IPS-20b (cell line): ENCODE results near the gene KCNC4.
A peak's percentile ranks its signal among the peaks of the same experiment; 100 is the strongest.

ENCODE experiments used
- H3K27ac ChIP-seq: one replicate; pipeline ENCODE4 v1.5.1; 2013; ENCODE audit warnings: low read length
- H3K27me3 ChIP-seq: 2 replicates; pipeline ENCODE4 v1.6.1; 2013; ENCODE audit warnings: mild to moderate bottlenecking, low read length, inconsistent platforms; ENCODE audit not compliant: insufficient read depth
- H3K36me3 ChIP-seq: 2 replicates; pipeline ENCODE4 v1.6.1; 2013; ENCODE audit warnings: low read depth, mild to moderate bottlenecking, inconsistent platforms, low read length, moderate library complexity; ENCODE audit not compliant: insufficient read depth
- H3K4me1 ChIP-seq: 2 replicates; pipeline ENCODE4 v1.6.1; 2013; ENCODE audit warnings: mild to moderate bottlenecking, control low read depth, inconsistent platforms, low read length, moderate library complexity; ENCODE audit not compliant: insufficient read depth
- H3K4me3 ChIP-seq: 2 replicates; pipeline ENCODE4 v1.5.1; 2013; ENCODE audit warnings: mild to moderate bottlenecking, low read length, inconsistent platforms
- H3K9ac ChIP-seq: 2 replicates; pipeline ENCODE4 v1.6.1; 2013; ENCODE audit warnings: low read depth, mild to moderate bottlenecking, inconsistent platforms, low read length, moderate library complexity
- H3K9me3 ChIP-seq: 2 replicates; pipeline ENCODE4 v1.6.1; 2013; ENCODE audit warnings: mild to moderate bottlenecking, low read depth, low read length, inconsistent platforms; ENCODE audit not compliant: insufficient read depth

The KCNC4 gene

DNA sequence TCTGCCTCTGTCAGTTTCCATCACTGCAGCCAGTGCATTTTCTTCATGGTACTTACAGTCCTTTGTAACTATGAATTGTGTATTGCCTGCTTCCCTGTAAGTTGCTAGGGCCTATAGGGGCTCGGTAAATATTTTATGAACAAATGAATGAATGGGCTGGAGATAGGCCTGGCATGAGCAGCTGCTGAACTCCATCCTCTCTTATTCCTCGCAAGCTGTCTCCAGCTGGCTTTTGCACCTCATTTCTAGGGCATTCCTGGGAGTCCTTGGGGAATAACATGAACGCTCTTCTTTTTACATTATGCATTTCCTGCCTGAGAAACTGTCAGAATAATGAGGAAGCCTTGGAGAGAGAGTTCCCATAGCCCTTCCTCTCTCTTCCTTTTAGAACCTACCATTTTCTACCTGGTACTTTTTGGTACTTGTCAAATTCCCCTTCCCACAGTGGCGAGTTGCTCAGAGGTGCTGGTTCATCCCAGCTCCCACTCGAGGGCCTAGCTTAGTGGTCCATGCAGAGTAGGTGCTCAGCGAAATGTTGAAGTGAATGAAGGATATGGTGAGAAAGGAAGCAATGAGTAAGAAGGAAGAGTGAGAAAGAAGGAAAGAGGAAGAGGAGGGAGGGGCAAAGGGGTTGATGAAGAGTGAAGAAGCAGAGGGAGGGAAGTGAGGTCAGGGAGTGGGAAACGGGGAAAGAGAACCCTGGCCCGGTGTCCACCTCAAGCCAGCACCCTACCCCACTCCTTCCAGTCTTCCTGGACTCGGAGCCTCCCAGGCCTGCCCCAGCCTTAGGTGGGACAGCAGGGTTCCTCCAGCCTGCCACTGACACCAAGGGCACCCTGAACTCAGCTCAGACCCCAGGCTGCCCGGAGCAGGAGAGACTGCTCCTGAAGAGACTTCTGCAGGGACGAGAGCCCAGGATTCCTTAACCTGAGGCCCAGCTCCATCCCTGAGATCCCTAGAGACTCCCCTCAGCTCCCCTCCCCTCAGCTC, 29.6 kb downstream of the KCNC4 start:
- no peaks in the 10 kb centered on the region for H3K9me3 ChIP-seq
- peaks cover 14% of the 10 kb centered on the region for H3K27me3 ChIP-seq
- H3K9ac ChIP-seq: no peak overlapping the region
- no peak overlapping the region for H3K4me3 ChIP-seq
- no peak overlapping the region for H3K27ac ChIP-seq
- H3K36me3 ChIP-seq: no peaks in the 10 kb centered on the region
- peaks cover 20% of the 10 kb centered on the region; the same call in 1 of the 2 replicates for H3K4me1 ChIP-seq

DNA sequence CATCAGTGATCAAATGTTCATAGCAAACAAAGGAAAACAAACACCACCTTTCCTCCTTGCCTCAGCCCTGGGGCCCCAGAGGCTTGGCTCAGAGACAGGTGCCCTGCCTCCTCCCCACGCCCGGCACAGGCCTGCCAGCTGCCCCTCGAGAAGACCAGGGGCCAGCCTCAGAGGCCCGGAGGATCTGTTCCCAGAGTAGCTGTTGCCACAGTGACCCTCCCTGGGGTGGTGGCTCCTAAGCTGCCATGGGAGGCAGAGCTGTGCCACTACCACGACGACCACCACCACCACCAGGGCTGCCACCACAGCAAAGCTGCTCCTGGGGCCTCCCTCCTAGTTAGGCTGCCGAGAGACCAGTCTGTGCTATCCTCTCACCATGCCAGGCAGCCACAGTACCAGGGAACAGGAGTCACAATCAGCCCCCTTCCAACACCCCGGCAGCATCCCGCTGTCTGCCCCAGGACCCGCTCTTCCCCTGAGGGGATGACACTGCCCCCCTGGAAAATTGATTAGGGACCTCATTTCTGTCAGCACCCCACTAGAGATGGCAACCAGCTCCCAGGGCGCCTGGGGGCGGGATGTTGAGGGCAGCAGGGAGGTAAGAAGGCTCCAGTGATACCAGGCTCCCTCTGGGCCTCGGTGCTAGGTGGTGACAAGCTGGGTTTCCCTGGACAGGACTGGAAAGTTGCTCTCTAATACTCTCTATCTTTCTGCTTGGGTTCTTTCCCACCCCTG, 30.5 kb downstream of the KCNC4 start:
- Histone ChIP-seq H3K36me3 (no peaks in the 10 kb centered on the region), H3K4me3 (no peak overlapping the region), H3K27ac (no peak overlapping the region), H3K27me3 (peaks cover 14% of the 10 kb centered on the region), H3K4me1 (peaks cover 20% of the 10 kb centered on the region; the same call in 1 of the 2 replicates), H3K9me3 (no peaks in the 10 kb centered on the region), H3K9ac (no peak overlapping the region)

DNA sequence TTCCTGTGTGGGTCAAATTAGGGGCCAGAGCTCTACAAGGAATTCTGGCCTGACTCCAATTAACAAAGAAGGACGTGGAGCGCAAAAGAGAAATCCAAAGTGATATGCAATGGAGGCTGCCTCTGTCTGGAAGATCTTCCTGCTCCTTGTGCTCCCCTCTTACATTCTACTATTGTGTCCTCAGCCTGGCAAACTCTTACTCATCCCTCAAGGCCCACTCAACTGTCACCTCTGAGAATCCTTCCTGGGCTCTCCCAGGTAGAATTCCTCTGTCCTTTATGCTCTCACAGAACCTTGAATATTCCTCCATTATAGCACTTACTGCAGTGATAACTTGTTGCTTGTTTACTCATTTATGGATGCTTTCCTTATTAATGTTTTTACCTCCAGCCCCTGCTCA, 31.4 kb downstream of the KCNC4 start:
- H3K4me1 ChIP-seq: peaks cover 20% of the 10 kb centered on the region; the same call in 1 of the 2 replicates
- peaks cover 14% of the 10 kb centered on the region for H3K27me3 ChIP-seq
- no peaks in the 10 kb centered on the region for H3K36me3 ChIP-seq
- no peak overlapping the region for H3K9ac ChIP-seq
- no peaks in the 10 kb centered on the region for H3K9me3 ChIP-seq
- no peak overlapping the region for H3K4me3 ChIP-seq
- H3K27ac ChIP-seq: peak overlapping the region; percentile 8

DNA sequence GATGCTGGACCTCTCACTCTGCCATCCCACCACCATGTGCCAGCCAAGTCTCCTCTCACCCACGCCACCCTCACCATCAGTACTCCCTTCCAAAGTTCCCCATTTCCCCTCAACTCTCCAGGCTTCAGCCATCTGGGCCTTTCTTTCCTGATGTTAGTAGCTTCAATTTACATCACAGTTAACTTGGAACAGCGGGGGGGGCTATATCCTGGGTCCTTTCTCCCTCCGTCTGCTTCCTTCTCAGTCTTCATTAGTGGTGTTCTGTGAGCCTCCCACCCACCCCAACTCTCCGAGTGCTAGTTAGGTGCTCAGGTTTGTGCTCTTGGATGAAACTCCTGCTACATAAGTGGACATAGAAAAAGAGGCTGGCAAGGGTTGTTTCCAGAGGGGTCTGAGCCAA, 31.9 kb downstream of the KCNC4 start:
- peaks cover 20% of the 10 kb centered on the region; the same call in 1 of the 2 replicates for H3K4me1 ChIP-seq
- H3K36me3 ChIP-seq: no peaks in the 10 kb centered on the region
- peaks cover 14% of the 10 kb centered on the region for H3K27me3 ChIP-seq
- no peak overlapping the region for H3K4me3 ChIP-seq
- H3K9me3 ChIP-seq: no peaks in the 10 kb centered on the region
- no peak overlapping the region for H3K9ac ChIP-seq
- H3K27ac ChIP-seq: no peak overlapping the region

DNA sequence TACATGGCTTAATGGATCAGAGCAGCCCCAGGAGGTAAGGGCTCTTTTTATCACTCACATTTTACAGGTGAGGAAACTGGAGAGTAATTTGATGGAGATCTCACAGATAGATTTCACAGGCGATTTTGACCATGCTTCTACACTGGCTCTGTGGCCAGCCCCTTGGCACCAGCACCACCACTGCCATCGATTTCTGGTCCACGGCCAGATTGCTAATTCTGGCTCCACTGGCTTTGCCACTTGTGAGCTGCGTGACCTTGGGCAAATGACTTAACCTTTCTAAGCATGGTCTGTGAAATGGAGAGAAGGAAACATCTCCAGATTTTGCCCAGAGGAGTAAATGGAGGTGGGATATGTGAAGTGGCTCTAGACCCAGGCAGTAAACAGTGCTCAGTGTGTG, 32.6 kb downstream of the KCNC4 start:
- Histone ChIP-seq H3K36me3 (no peaks in the 10 kb centered on the region), H3K27ac (no peak overlapping the region), H3K9me3 (no peaks in the 10 kb centered on the region), H3K4me3 (no peak overlapping the region), H3K9ac (no peak overlapping the region), H3K4me1 (peaks cover 20% of the 10 kb centered on the region; the same call in 1 of the 2 replicates), H3K27me3 (peaks cover 14% of the 10 kb centered on the region)

DNA sequence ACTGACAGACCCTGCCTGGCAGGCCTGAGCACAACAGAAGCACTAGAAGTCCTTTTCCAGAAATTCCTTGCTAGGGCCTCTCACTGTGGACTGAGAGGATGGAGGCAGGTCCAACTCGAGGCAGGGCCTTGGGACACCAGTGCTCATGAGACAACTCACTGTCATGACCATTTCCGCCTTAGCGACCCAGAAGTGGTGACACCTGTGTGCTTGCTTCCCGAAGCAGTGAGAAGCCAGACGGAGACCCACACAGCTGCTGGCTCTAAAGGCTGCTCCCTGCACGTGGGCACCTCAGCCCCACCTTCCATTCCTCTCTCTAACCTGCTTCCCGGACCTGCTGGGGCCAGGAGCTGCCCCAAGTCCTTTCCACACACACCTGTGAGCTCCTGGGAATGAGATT, 33.0 kb downstream of the KCNC4 start:
- Histone ChIP-seq H3K9me3 (no peaks in the 10 kb centered on the region), H3K4me1 (peaks cover 20% of the 10 kb centered on the region; the same call in 1 of the 2 replicates), H3K4me3 (no peak overlapping the region), H3K27ac (no peak overlapping the region), H3K9ac (no peak overlapping the region), H3K27me3 (peaks cover 14% of the 10 kb centered on the region), H3K36me3 (no peaks in the 10 kb centered on the region)

DNA sequence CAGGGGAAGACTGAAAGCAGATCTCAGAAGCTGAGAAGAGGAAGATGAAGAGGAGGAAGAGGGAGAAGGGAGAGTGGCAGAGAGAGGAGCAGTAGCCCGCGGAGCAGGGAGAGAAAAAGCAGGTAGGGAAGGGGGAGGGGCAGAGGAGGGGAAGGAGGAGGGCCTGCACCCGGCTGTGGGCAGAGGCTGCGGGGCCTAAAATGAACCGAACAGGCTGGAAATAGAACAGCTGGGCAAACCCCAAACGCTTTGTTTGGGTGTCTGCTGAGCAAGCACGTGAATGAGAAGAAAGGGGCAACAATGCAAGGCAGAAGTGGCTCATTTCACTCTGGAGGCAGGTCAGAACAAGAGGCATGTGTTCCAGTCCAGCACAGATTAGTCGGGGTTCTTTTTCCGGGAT, 33.5 kb downstream of the KCNC4 start:
- H3K36me3 ChIP-seq: no peaks in the 10 kb centered on the region
- H3K27me3 ChIP-seq: peaks cover 14% of the 10 kb centered on the region
- peaks cover 20% of the 10 kb centered on the region; the same call in 1 of the 2 replicates for H3K4me1 ChIP-seq
- no peak overlapping the region for H3K4me3 ChIP-seq
- H3K27ac ChIP-seq: no peak overlapping the region
- no peaks in the 10 kb centered on the region for H3K9me3 ChIP-seq
- no peak overlapping the region for H3K9ac ChIP-seq

DNA sequence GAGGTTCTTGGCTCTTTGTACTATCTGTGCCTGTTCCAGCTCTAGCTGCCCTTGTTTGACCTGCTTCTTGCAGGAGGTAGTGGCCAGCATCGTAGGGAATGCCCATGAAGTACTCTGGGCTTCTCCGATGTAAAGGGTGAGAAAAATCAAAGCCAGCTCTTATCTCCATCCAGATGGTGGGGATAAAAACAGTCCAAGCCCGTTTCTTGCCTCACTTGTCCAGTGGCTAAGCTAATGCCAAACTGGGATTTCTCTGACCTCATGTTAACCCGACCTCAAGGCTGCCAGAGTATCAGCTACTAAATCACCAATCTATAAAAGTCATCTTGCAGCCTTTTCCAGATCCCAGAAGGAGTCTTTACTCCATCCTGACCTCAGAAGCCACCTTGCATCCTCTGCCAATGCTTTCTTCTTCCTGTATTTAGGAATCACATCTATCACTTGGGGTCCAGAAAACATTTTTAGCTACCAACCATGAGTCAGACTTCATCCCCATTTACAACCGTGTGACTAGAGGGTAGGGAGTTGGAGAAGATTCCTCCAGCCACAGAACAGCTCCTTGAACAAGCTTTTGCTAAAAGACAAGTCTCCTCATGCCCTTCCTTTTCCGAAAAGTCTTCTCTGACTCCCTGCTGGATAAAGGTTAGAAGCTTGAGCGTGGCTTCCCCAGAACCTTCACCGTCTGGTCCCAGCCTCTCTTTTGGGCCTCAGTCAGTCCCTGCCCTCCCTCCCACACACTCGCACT, 35.9 kb downstream of the KCNC4 start:
- H3K9ac ChIP-seq: no peak overlapping the region
- H3K4me1 ChIP-seq: peaks cover 20% of the 10 kb centered on the region; the same call in 1 of the 2 replicates
- no peak overlapping the region for H3K4me3 ChIP-seq
- no peaks in the 10 kb centered on the region for H3K36me3 ChIP-seq
- H3K9me3 ChIP-seq: no peaks in the 10 kb centered on the region
- no peak overlapping the region for H3K27ac ChIP-seq
- H3K27me3 ChIP-seq: peaks cover 14% of the 10 kb centered on the region

DNA sequence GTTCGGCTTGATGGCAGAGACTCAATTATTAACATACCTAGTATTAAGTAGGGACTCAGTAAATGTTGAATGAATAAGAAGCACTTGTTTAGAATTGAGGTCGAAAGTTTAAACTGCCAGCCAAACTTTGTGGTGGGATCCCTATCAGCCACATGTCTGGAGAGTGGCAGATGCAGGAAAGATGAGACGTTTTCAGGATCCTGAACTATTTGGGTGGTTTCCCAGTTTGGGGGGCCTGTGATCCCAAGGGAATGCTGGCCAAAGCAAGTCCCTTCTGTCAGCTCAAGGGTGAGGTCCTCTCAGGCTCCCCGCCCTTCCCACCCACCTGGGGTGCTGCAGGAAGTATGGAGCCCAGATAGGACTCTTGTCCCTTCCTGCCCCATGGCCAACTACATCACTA, 38.6 kb downstream of the KCNC4 start:
- Histone ChIP-seq H3K36me3 (no peaks in the 10 kb centered on the region), H3K4me3 (no peak overlapping the region), H3K9ac (no peak overlapping the region), H3K27me3 (peaks cover 3% of the 10 kb centered on the region; the same call in 1 of the 2 replicates), H3K9me3 (no peaks in the 10 kb centered on the region), H3K27ac (no peak overlapping the region), H3K4me1 (no peaks in the 10 kb centered on the region; the same call in 1 of the 2 replicates)

DNA sequence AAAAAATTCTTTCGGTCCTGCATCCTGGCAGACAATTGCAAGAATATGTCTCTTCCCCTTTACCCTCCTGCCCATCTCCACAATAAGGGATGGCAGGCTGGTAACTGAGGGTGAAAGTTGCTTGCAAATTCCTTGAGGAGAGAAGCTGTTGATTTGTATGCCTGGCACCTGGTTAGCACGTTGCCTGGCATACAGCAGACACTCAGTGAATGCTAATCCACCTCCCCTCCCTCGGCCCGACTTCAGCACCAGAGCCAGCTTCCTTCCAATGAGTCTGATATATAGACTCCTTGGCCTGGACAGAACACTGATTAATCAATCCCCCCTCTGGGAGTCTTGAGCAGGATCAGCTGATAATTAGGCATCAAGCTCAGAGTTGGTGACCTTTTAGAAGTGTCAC, 39.1 kb downstream of the KCNC4 start:
- H3K36me3 ChIP-seq: no peaks in the 10 kb centered on the region
- H3K9me3 ChIP-seq: no peaks in the 10 kb centered on the region
- no peak overlapping the region for H3K27ac ChIP-seq
- no peak overlapping the region for H3K9ac ChIP-seq
- peaks cover 3% of the 10 kb centered on the region; the same call in 1 of the 2 replicates for H3K27me3 ChIP-seq
- H3K4me3 ChIP-seq: no peak overlapping the region
- no peaks in the 10 kb centered on the region for H3K4me1 ChIP-seq

DNA sequence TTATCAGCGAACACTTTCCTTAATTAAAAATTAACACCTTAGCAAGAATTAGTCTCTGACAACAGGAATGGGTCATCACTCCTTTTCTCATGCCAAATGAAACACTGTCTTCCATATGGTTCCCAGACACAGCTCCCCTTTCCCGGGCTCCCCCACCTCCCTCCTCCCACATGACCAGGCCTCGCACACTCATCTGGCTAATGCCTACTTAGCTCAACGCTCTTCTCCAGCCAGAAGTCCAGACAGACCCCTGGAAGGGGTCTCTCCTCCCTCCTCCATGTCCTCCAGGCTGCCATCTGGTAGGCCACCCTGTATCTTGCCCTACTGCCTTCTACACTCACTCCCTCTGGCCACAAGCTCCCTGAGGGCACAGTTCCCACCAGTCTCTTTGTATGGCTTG, 39.9 kb downstream of the KCNC4 start:
- Histone ChIP-seq H3K4me3 (no peak overlapping the region), H3K27me3 (no peaks in the 10 kb centered on the region; the same call in 1 of the 2 replicates), H3K36me3 (no peaks in the 10 kb centered on the region), H3K9me3 (no peaks in the 10 kb centered on the region), H3K9ac (no peak overlapping the region), H3K4me1 (no peaks in the 10 kb centered on the region; the same call in 1 of the 2 replicates), H3K27ac (no peak overlapping the region)
